Activated naive CD4-positive, alpha-beta T cell treated with anti-CD3 and anti-CD28 coated beads, Interleukin-2, amount 50 U/mL, for 24 hours (primary cell): ENCODE results near the gene CAPN7.

Source experiments
- H3K27ac Mint-ChIP-seq: one replicate; pipeline ENCODE4 v1.8.0; 2021; ENCODE audit warnings: mild to moderate bottlenecking, mixed read lengths
- H3K27me3 Mint-ChIP-seq: one replicate; pipeline ENCODE4 v1.8.0; 2021; ENCODE audit warnings: mixed read lengths
- H3K36me3 Mint-ChIP-seq: one replicate; pipeline ENCODE4 v1.8.0; 2021; ENCODE audit warnings: mixed read lengths
- H3K4me1 Mint-ChIP-seq: one replicate; pipeline ENCODE4 v1.8.0; 2021; ENCODE audit warnings: mixed read lengths
- H3K4me3 Mint-ChIP-seq: one replicate; pipeline ENCODE4 v1.8.0; 2021; ENCODE audit warnings: mild to moderate bottlenecking, mixed read lengths
- H3K9me3 Mint-ChIP-seq: one replicate; pipeline ENCODE4 v1.8.0; 2021; ENCODE audit warnings: mixed read lengths

Gene CAPN7

DNA sequence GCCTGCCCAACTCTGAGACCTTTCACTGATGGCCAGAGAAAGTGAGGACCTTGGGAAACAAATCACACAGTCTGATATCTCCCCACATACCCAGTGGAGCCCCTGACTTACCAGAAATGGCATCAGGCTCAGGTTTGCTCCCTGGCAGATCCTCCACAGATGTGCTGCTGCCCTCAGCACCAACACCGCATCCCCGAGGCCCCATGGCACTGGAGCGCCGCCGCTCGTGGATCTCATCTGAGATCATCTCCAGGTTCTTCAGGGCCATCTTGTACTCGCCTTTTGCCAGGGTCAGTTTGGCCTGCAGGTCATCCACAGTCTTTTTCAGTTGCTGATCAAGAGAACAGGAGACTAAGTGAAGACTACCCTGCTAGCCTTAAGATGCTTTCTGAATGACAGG is 52.7 kb downstream of the CAPN7 start:
- no peaks in the 10 kb centered on the region for H3K27me3 Mint-ChIP-seq
- H3K4me3 Mint-ChIP-seq = no peak overlapping the region
- peaks cover 11% of the 10 kb centered on the region for H3K36me3 Mint-ChIP-seq
- H3K4me1 Mint-ChIP-seq = no peaks in the 10 kb centered on the region
- H3K9me3 Mint-ChIP-seq = no peaks in the 10 kb centered on the region
- H3K27ac Mint-ChIP-seq = peak overlapping the region; percentile 79

DNA sequence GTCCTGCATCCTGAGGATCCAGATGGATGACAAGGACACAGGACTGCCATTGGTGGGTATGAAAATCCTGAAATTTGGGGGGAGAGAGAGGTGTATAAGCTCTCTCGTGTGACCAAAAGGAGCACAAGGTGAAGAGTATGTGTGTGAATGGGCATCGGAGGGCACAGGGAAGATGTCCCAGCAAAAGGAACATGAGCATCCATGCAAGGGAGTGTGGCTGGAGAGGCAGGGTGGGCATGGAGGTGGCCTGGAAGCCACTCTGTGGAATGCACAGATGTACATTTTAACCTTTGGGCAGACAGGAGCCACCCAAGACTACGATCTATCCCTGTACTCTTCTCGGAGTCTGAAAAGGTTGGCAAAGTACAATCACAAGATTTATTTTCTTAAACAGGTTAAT is 54.5 kb downstream of the CAPN7 start:
- Mint-ChIP-seq H3K36me3 (peaks cover 11% of the 10 kb centered on the region), H3K4me3 (no peak overlapping the region), H3K9me3 (no peaks in the 10 kb centered on the region), H3K27ac (peak overlapping the region; percentile 87), H3K27me3 (no peaks in the 10 kb centered on the region), H3K4me1 (peaks cover 14% of the 10 kb centered on the region)

DNA sequence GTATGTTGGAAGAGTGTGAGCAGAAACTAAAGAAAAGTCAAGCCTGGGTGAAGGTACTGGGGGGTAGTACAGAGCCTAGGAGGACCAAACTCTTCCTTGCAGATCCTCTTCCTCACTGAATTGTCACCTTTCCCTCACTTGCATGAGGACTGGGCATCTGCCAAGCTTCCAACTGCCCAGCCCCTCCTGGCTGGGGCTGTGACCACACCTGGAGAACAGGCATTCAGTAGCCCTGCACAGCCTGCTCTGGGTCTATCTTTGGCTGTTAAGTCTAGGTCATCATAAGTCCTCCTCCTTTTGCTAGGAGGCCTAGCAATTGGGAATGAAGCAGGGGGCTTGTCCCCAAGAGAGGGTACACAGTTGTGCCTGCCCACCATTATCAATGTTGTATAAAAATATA is 55.2 kb downstream of the CAPN7 start:
- Mint-ChIP-seq H3K9me3 (no peaks in the 10 kb centered on the region), H3K4me3 (no peak overlapping the region), H3K4me1 (peaks cover 21% of the 10 kb centered on the region), H3K36me3 (peaks cover 8% of the 10 kb centered on the region), H3K27ac (peak overlapping the region; percentile 87), H3K27me3 (no peaks in the 10 kb centered on the region)

DNA sequence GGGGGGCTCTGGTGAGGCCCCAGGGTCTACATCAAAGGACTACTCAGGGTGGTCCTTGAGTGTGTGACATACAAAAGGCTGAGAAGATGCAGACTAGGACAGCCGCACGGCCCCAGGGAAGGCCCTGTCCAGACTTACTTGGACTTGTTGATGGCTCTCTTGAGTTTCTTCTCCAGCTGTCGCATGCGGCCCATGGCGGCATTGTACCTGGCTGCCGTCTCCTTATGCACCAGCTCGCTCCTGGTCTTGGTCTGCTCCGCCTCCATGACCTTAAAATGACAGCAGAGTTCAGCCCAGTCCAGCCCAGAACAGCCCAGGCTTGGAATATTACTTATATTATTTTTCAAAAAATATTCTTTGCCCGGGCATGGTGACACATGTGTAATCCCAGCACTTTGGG is 56.0 kb downstream of the CAPN7 start:
- Mint-ChIP-seq H3K36me3 (peaks cover 8% of the 10 kb centered on the region), H3K27ac (peak overlapping the region; percentile 43)

DNA sequence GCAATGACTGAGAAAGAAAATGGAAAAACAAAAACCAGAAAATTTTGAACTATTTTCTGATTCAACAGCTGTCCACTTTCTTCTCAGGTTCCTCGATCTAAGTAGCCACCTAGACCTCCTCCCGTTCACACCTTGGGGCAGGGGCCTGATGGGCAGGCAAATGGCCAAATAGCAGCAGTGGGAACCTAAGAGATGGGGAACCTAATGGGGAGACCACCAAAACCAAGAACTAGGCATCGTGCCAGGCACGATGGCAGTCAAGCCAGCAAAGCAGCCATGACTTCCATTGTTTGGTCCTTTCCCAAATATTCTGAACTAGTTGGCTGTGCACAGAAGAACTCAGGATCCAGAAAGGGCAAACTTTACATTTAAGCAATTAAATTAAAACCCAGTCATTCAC is 57.1 kb downstream of the CAPN7 start:
- Mint-ChIP-seq H3K27ac (peak overlapping the region; percentile 30), H3K36me3 (peaks cover 5% of the 10 kb centered on the region), H3K4me1 (peaks cover 28% of the 10 kb centered on the region), H3K27me3 (no peaks in the 10 kb centered on the region), H3K4me3 (no peak overlapping the region), H3K9me3 (no peaks in the 10 kb centered on the region)

More for the DNA sequence above, 56.0 kb downstream of the CAPN7 start:
- H3K9me3 Mint-ChIP-seq = no peaks in the 10 kb centered on the region
- H3K4me1 Mint-ChIP-seq = peaks cover 24% of the 10 kb centered on the region
- no peaks in the 10 kb centered on the region for H3K27me3 Mint-ChIP-seq
- no peak overlapping the region for H3K4me3 Mint-ChIP-seq

DNA sequence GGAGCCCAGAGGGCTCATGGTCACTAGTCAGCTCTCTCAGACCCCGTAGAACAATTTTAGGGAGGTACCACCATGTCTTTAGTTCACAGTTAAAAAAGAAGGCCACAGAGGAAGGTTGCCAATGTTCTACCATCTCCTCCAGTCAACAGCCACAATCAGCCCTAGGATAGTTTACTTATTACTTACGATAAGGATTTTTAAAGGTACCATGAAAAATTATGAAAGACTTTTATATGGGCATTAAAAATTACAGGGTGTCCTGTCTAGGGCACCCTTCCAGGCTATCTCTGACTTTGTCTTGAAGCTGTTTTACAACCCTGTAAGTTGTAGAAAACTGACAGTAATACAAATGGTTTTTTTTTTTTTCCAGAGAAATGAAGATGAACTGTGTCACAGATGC is 57.9 kb downstream of the CAPN7 start:
- Mint-ChIP-seq H3K4me3 (no peak overlapping the region), H3K4me1 (peaks cover 36% of the 10 kb centered on the region), H3K9me3 (no peaks in the 10 kb centered on the region), H3K36me3 (peaks cover 5% of the 10 kb centered on the region), H3K27ac (peak overlapping the region; percentile 12), H3K27me3 (no peaks in the 10 kb centered on the region)

DNA sequence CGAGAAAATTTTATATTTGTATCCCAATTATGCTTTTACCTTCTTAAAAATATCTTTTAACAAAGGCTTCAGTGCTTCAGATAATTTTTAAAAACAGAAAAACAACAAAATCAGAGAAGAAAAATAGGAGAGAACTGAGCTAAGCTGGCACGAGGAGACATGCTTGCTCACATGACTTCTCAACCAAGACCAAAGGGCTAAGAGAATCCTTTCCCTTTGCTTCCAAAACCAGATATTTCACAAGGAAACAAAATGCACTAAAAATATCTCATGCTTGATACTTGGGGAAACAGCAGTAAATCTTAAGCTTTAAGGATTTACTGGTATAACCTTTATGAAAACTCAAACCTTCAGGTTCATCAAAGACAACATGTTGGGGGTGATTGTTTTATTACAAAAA is 58.4 kb downstream of the CAPN7 start:
- Mint-ChIP-seq H3K4me1 (peaks cover 42% of the 10 kb centered on the region), H3K27me3 (no peaks in the 10 kb centered on the region), H3K27ac (no peak overlapping the region), H3K9me3 (no peaks in the 10 kb centered on the region), H3K36me3 (peaks cover 7% of the 10 kb centered on the region), H3K4me3 (no peak overlapping the region)

DNA sequence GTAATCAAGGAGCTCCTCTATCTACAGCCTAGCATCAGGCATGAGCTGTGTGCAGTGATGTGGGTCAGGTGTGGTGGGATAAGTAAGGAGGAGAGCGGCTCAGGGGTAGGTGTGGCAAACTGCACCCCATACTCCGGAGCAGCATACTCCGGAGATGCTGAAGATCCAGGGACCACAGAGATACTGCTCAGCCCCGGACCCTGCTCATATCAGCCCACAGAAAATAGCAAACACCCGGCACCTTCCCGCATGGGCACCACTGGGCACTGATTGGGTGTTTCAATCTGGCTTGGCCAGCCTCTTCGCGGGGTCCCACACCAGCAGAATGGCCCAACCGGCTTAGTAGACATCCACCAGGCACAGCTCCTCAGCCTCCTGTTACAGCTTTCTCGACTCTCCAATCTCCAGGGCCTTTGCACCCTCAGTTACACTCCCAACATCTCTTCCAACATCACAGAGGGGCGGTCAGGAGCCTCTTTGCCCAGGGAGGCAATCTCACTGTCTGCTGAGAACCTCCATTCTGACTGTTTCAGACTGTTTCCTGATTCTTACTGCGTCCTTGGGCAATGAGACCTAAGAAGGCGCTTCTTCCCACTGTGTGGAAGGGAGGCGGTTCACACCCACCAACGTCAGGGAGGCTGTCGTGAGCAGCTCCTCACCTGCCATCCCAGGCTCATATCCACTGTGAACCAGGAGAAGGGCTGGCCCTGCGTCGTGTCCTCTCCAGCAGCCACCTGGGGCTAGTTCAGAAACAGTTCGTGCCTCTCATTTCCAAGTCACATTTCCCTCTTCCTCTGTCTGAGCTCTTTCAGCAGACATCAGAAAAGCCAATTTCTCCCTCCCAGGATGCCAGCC is 59.8 kb downstream of the CAPN7 start:
- H3K27me3 Mint-ChIP-seq = no peaks in the 10 kb centered on the region
- no peak overlapping the region for H3K4me3 Mint-ChIP-seq
- H3K9me3 Mint-ChIP-seq = no peaks in the 10 kb centered on the region
- peaks cover 5% of the 10 kb centered on the region for H3K36me3 Mint-ChIP-seq
- peak overlapping the region; percentile 77 for H3K27ac Mint-ChIP-seq
- peaks cover 54% of the 10 kb centered on the region for H3K4me1 Mint-ChIP-seq

DNA sequence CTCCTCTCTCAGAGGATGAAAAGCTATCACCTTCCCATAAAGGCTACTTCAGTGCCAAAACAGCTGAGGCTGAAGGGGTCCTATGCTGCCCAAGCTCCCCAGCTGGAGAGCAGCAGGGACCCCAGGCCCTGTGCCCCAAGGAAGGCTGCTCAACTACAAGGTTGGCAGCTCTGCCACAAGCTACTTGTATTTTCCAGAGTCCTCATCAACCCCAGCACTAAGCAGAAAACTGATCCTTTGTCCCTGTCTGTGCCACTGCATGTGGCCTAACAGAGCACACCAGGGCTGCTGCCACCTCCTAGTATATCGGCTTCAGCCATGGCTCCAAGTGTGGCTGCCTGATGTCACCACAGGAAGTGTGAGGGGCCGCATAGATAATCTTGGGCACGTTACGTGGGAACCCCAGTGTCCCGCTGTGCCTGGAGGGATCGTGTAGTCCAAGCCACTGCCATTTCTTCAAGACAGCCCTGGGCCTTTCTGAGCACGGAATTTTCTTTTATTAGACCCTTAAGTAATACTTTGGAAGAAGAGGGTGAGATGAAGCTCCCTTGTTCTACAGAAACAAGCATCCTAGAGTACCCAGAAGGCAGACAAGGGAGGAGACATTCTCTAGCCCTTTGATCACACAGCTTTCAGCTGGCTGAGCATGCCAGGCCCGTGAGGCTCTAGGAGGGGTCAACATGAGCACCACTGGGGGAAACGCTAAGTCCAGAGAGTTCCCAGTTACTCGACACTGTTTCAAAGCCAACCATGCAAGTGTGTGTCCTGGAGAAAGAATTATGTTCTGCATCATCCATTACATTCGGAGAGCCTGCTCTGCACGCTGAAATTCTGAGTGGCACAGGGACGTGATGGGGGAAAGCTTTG is 60.7 kb downstream of the CAPN7 start:
- peaks cover 3% of the 10 kb centered on the region for H3K36me3 Mint-ChIP-seq
- no peak overlapping the region for H3K4me3 Mint-ChIP-seq
- H3K27me3 Mint-ChIP-seq = no peaks in the 10 kb centered on the region
- H3K9me3 Mint-ChIP-seq = no peaks in the 10 kb centered on the region
- H3K4me1 Mint-ChIP-seq = peaks cover 58% of the 10 kb centered on the region
- H3K27ac Mint-ChIP-seq = no peak overlapping the region

DNA sequence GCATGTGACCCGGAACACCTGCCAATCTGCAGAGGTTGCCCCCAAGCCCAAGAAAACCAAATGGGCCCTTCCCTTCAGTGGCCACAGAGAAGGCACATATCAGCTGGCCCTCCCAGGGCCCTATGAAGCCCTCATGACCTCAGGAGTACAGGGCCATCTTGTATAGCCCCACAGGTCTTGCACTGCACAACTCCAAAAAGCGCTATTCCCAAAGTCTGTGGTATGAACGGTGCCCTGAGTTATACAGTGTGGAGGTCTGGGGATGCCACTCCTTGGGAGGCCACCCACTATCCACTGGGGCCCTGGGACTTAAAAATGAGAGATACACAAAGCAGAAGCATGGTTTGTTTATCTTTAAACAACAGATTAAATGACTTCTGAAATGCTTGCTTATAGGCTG is 61.5 kb downstream of the CAPN7 start:
- H3K4me3 Mint-ChIP-seq = no peak overlapping the region
- H3K9me3 Mint-ChIP-seq = no peaks in the 10 kb centered on the region
- H3K27ac Mint-ChIP-seq = no peak overlapping the region
- H3K4me1 Mint-ChIP-seq = peaks cover 66% of the 10 kb centered on the region
- H3K36me3 Mint-ChIP-seq = peaks cover 3% of the 10 kb centered on the region
- no peaks in the 10 kb centered on the region for H3K27me3 Mint-ChIP-seq

DNA sequence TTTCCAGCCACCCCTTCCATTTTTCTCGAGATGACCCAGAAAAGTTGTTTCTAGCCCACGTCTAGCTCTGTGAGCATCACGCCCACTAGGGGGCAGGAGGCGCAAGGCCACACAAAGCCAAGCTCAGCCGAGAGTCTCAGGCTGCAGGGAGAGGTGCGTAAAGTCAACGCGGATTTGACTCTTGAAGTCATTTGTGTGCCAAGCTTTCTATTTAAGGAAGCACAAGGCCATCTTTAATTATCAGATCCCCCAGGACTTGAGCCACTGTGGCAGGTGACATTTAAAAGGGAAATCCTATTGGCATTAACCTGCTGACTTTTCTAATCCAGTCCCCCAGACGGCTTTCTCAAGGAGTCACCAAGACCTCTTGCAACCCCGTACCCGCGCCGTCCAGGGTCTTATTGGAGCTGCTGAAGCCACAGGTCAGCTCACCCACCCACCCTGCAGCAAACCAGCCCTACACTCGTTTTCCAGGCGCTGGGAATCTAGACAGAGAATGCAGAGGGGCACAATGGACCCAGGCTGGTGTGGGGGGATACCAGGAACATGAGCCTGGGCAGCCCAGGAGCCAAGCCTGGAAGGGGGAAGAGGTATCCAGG is 62.1 kb downstream of the CAPN7 start:
- Mint-ChIP-seq H3K27me3 (no peaks in the 10 kb centered on the region), H3K36me3 (peaks cover 3% of the 10 kb centered on the region), H3K9me3 (no peaks in the 10 kb centered on the region), H3K27ac (peak overlapping the region; percentile 23), H3K4me1 (peaks cover 72% of the 10 kb centered on the region), H3K4me3 (peak overlapping the region; percentile 44)

DNA sequence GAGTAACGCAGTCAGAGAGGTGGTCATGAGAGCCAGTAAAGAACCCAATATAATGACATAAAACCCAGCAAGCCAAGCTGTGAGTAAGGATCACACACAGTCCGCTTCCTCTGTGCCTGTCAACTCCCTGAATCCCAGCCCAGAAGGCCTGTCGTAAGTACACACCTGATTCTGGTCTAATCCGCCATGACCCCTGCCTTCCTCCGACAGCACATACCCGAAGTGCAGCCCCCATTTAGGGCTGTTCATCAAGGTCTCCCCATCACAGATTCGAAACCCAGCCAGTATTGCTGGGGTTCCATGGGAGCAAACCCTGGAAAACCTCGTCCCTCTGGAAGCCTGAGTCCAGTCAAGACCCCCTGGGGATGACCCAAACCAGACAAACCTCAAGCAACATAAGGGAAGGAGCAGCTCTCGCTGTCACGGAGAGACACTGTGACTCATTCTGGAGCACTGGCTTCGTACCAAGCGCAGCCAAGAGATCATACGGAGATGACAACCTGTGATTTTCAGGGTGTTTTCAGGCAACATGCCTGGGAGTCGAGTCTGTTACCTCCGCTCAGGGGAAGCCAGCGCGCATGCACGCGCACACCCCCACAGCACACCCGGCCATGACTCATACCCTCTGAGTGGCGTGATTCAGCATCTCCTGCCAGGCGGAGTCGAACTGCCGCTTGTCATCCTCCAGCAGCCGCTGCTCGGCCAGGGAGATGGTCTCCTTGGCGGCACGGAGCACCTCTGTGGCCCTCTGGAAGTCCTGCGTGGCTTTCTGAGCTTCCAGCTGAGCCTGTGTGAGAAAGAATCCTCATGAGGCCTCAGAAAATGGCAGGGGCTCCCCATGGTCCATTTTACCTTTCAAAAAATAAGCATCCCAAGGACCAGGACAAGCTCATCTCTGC is 63.3 kb downstream of the CAPN7 start:
- Mint-ChIP-seq H3K9me3 (no peaks in the 10 kb centered on the region), H3K4me1 (peaks cover 80% of the 10 kb centered on the region), H3K36me3 (peaks cover 3% of the 10 kb centered on the region), H3K27ac (peak overlapping the region; percentile 78), H3K27me3 (no peaks in the 10 kb centered on the region), H3K4me3 (peak overlapping the region; percentile 68)

DNA sequence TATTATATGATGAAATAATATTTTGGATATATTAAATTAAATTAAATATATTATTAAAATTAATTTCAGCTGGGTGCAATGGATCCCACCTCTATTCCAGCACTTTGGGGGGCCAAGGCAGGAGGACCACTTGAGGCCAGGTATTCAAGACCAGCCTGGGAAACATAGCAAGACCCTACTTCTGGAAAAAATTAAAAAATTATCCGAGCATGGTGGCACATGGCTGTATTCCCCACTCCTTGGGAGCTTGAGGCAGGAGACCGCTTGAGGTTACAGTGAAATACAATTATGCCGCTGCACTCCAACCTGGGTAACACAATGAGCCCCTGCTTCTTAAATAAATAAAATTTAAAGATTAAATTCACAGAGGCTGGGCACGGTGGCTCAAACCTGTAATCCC is 65.0 kb downstream of the CAPN7 start:
- no peaks in the 10 kb centered on the region for H3K9me3 Mint-ChIP-seq
- H3K36me3 Mint-ChIP-seq = peaks cover 3% of the 10 kb centered on the region
- no peaks in the 10 kb centered on the region for H3K27me3 Mint-ChIP-seq
- H3K27ac Mint-ChIP-seq = no peak overlapping the region
- H3K4me3 Mint-ChIP-seq = no peak overlapping the region
- H3K4me1 Mint-ChIP-seq = peaks cover 82% of the 10 kb centered on the region

DNA sequence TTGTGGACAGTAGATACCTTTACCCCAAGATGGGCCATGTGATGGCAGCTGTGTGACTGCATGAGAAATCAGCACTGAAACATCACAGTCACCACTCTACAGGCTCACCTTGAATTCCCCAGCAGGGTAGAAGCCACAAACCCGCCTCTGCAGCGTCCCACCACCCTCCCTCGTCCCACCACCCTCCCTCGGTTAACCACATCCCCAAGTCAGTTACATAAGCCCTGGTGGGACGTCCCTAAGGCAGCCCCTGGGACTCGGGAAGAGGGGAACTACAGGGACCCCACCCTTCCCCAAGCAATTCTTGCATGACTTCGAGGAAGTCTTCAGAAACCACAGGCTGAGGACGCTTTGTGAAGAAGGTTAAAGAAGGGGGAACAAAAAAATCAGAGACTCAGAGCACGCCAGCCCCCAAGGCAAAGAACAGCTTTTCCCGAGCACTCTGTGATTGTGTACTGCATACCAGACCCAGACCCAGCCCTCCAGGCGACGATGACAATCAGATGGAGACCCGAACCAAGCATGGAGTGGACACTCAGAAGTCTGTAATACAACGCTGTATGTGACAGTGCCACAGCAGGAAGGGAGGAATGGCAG is 65.8 kb downstream of the CAPN7 start:
- H3K9me3 Mint-ChIP-seq = no peaks in the 10 kb centered on the region
- H3K4me1 Mint-ChIP-seq = peaks cover 83% of the 10 kb centered on the region
- H3K36me3 Mint-ChIP-seq = peaks cover 5% of the 10 kb centered on the region
- H3K27ac Mint-ChIP-seq = peak overlapping the region; percentile 94
- H3K4me3 Mint-ChIP-seq = peak overlapping the region; percentile 76
- no peaks in the 10 kb centered on the region for H3K27me3 Mint-ChIP-seq
